Cardiac fibroblast (primary cell): Measurements from ENCODE around the gene SLC29A3.
A peak's percentile ranks its signal among the peaks of the same experiment; 100 is the strongest.

Source experiments
- DNase-seq, 2 donors: peaks; one replicate each; pipeline versions ENCODE4 v3.0.0 to v3.0.0-alpha.2; 2010; ENCODE audit warnings: low read depth in 2 of 2
- H3K4me3 ChIP-seq, 2 donors: replicated peaks in 1 of 2; 1 replicate in 1 of 2; 2 replicates in 1 of 2; pipeline ENCODE4 v1.5.1; 2011; ENCODE audit warnings: low read depth in 2 of 2, low read length in 2 of 2, mild to moderate bottlenecking in 2 of 2, moderate library complexity in 1 of 2
- TF ChIP-seq, protein P1 (sequence below): IDR thresholded peaks from one replicate; pipeline ENCODE4 v1.5.1; 2011; ENCODE audit warnings: low read depth, mild to moderate bottlenecking, low read length, inconsistent platforms

Gene SLC29A3

DNA sequence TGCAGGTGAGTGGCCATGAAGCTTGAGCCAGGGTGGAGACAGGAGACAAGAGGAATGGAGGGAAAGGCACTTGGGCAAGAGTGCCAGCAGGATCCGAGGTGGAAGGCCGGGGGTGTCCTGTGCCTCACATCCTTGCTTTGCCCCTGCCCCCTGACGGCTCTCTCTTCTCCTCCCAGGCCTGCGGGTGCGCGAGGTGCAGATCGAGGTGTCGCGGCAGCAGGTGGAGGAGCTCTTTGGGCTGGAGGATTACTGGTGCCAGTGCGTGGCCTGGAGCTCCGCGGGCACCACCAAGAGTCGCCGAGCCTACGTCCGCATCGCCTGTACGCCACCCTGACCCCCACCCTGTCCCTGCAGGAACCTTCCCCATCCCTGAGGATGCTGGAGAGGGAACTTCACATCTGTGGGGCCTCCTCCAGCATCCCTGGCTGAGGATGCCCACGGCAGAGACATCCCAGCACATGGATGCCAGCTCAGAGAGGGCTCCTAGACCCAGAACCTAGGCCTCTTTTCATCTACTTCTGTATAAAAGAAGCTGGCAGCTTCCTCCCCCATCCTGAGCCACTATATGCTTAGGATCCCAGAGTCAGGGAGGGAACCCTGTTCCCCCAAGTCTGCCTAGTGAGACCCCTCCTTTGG lies 34.4 kb upstream of the SLC29A3 start:
- TF ChIP-seq, protein P1, sequence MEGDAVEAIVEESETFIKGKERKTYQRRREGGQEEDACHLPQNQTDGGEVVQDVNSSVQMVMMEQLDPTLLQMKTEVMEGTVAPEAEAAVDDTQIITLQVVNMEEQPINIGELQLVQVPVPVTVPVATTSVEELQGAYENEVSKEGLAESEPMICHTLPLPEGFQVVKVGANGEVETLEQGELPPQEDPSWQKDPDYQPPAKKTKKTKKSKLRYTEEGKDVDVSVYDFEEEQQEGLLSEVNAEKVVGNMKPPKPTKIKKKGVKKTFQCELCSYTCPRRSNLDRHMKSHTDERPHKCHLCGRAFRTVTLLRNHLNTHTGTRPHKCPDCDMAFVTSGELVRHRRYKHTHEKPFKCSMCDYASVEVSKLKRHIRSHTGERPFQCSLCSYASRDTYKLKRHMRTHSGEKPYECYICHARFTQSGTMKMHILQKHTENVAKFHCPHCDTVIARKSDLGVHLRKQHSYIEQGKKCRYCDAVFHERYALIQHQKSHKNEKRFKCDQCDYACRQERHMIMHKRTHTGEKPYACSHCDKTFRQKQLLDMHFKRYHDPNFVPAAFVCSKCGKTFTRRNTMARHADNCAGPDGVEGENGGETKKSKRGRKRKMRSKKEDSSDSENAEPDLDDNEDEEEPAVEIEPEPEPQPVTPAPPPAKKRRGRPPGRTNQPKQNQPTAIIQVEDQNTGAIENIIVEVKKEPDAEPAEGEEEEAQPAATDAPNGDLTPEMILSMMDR = no peak
- H3K4me3 ChIP-seq = no peak overlapping the region
- no peak for DNase-seq

DNA sequence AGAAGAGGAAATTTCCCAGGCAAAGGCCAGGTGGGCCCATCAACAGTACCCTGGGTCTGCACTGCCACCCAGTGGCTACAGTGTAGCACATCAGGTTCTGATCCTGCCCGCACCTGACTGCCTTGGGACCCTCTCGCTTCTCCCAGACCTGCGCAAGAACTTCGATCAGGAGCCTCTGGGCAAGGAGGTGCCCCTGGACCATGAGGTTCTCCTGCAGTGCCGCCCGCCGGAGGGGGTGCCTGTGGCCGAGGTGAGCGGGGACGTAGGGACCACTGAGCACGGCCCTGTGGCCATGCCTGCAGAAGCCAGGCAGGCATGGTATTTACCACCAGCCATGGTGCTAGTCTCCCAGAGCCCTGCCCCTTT lies 33.9 kb upstream of the SLC29A3 start:
- no peak overlapping the region for H3K4me3 ChIP-seq
- TF ChIP-seq, protein P1 = peak; percentile 69
- peak; percentile 42 to 49 for DNase-seq

GRCh38 chr10:71285986-71286385 lies 33.1 kb upstream of the SLC29A3 start:
- TF ChIP-seq, protein P1 = no peak
- no peak for DNase-seq
- no peak overlapping the region for H3K4me3 ChIP-seq

DNA sequence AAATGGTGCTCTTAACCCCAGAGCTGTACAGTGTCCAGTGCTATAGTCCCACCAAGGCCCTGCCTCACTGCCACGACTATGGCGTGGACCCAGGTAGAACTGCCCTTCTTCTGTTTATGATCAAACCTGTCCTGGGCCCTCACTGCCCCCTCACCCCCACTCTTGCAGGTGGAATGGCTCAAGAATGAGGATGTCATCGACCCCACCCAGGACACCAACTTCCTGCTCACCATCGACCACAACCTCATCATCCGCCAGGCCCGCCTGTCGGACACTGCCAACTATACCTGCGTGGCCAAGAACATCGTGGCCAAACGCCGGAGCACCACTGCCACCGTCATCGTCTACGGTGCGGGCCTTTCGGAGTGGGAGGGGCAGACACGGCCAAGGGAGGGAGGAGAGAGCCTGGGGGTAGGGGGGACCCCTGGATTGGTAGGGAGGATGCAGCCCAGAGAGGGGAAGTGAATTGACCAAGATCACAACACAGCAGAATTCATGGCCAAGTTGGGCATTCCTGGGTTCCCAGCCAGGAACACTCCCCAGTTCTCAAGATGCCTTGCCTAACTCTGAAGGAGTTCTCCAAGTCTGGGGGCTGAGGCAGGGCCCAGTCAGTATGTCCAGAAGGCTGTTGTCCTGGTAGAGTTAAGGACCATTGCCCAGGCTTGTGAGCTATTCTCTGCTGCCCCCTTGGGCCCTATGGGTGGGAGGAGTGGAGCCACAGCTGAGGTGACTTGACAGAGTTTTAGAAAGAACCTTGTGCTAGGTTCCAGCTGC lies 32.4 kb upstream of the SLC29A3 start:
- DNase-seq = no peak

DNA sequence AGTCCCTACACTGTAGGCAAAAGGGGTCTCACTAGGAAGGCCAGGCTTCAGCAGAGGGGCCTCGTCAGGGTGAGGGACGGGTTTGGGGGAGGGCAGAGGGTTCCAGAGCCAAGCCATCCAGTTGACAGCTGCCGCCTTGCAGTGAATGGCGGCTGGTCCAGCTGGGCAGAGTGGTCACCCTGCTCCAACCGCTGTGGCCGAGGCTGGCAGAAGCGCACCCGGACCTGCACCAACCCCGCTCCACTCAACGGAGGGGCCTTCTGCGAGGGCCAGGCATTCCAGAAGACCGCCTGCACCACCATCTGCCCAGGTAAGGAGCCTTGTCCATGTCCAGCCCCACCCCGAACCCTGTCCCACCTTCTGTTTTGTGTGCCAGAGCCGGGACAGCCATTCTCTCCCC lies 31.6 kb upstream of the SLC29A3 start:
- TF ChIP-seq, protein P1 = no peak
- no peak overlapping the region for H3K4me3 ChIP-seq
- DNase-seq = no peak

More for the DNA sequence above, 32.4 kb upstream of the SLC29A3 start:
- no peak overlapping the region for H3K4me3 ChIP-seq
- TF ChIP-seq, protein P1 = no peak

GRCh38 chr10:71288461-71288860 lies 30.6 kb upstream of the SLC29A3 start:
- no peak overlapping the region for H3K4me3 ChIP-seq
- no peak for DNase-seq
- TF ChIP-seq, protein P1 = no peak
